Fibroblast of pulmonary artery (primary cell): ENCODE data around the gene TGFBR2.

Experiments
- DNase-seq: peaks from one replicate; pipeline ENCODE4 v3.0.0-alpha.2; 2010; ENCODE audit warnings: low read depth
- H3K4me3 ChIP-seq: replicated peaks from 2 replicates; pipeline ENCODE4 v1.5.1; 2011; ENCODE audit warnings: low read depth, mild to moderate bottlenecking, control low read depth, low read length, moderate library complexity
- TF ChIP-seq, protein P1 (sequence below): IDR thresholded peaks from 2 replicates; pipeline ENCODE4 v1.5.1; 2011; ENCODE audit warnings: mild to moderate bottlenecking, control low read depth, low read length, inconsistent platforms; ENCODE audit errors: missing control alignments

TGFBR2 gene

DNA sequence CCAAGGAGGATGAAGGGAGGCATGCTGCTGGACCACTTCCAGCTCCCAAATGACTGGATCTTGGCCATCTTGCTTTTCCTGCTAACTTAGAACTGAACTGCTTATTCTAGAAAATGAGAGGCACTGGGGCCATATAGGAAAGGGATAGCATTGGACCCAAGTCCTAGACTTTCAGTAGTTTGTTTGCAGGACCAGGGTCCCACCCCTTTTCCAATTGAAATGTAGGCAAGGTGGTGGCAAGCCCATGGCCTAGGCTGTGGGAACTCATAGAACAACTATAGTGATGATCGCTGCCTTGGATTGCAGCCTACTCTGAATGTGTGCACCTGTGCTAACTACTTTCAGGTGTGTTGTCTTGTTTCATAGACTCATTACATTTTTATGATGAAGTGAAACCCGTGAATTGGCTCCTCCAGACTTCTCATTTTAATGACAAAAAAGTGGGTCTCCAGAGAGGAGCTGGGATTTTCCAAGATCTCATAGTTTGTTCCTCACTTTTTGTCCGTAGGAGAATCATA lies 50.3 kb downstream of the TGFBR2 start:
- no peak overlapping the region for H3K4me3 ChIP-seq
- no peak for DNase-seq
- TF ChIP-seq, protein P1, sequence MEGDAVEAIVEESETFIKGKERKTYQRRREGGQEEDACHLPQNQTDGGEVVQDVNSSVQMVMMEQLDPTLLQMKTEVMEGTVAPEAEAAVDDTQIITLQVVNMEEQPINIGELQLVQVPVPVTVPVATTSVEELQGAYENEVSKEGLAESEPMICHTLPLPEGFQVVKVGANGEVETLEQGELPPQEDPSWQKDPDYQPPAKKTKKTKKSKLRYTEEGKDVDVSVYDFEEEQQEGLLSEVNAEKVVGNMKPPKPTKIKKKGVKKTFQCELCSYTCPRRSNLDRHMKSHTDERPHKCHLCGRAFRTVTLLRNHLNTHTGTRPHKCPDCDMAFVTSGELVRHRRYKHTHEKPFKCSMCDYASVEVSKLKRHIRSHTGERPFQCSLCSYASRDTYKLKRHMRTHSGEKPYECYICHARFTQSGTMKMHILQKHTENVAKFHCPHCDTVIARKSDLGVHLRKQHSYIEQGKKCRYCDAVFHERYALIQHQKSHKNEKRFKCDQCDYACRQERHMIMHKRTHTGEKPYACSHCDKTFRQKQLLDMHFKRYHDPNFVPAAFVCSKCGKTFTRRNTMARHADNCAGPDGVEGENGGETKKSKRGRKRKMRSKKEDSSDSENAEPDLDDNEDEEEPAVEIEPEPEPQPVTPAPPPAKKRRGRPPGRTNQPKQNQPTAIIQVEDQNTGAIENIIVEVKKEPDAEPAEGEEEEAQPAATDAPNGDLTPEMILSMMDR: no peak

DNA sequence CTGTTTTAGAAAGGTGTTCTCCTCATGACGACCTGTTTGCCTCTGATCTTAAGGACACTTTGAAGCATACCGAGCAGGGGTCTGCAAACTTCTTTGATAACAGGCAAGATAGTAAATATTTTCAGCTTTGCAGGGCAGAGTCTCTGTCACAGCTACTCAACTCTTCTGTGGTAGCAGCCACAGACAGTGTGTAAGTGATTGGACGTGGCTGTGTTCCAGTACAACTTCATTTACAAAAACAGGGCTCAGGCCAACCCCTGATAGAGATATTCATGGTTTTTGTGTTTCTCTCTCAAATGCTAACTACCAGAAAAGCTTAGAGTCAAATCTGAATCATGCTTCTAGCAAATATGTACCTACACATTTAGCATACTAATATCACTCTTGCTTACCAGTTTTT lies 51.5 kb downstream of the TGFBR2 start:
- TF ChIP-seq, protein P1: no peak
- DNase-seq: no peak
- H3K4me3 ChIP-seq: no peak overlapping the region

DNA sequence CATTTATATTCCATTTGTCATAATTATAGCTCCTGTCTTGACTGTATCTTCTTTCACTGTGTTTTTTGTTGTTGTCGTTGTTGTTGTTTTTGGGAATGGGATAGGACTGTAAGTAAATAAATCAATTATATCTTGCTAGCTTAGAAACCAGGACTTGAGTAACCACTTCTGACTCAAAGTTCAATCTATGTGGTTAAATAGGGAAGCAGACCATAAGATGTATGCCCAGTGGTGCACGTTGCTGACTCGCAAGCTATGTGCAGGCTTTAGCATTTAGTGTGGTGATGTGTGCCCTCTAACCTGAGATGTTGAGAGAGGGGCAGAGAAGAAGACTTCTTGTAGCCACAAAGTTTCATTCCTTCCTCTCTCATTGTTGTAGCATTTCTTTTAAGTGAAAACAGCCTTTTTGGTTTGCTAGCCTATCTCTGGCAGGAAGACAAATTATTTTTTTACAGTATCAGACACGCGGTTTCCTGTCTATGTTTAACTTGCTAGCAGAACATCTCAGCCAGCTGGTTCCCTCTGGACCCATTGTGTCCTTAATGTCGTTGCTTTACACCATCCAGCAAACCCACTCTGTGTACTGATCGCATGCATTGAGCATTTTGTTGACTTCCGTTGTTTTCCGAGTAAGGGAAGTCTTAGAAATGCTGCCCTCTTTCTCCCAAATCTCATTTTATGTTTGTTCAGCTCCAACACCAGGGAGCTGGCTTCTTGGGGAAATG lies 52.1 kb downstream of the TGFBR2 start:
- peak; percentile 73 for DNase-seq
- TF ChIP-seq, protein P1: no peak
- peak overlapping the region; percentile 15 for H3K4me3 ChIP-seq

DNA sequence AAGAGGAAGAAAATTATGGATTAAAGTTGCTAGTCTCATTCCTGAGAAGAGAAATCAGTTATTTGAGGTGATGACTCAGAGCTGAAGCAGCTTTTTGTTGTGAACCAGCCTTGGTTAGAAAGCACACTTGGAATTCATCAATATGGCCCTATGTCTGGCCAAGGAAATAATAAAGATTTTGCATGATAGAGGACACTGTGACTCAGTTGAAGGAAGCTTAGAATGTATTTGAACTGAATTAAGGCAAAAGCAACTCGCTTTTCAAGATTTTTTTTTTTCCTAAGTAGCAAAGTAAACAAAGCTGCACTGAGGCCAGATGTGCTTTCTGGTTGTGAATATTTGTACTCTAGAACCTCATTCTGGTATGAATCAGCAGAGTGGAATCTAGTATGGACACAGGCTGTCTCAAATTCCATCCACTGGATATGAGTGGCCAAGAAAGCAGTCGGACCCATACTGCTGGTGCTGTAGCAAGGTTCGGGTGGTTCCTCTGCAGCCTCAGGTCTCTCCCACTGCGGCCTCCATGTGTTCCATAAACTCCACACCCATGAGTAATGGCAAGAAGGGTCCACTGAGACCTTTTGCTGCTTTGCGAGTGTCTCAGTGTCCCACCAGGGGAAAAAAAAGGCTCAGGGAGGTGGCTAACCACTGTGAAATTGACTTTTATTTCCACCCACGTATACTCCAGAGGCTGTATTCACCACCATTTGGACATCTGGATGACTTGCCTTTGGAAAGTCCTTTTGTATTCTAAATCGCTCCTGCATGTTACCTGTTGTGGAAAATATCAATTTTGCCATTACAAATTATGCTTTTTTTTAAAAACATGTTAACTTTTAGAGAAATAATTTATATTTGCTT lies 53.1 kb downstream of the TGFBR2 start:
- no peak overlapping the region for H3K4me3 ChIP-seq
- TF ChIP-seq, protein P1: no peak
- peak; percentile 91 for DNase-seq

DNA sequence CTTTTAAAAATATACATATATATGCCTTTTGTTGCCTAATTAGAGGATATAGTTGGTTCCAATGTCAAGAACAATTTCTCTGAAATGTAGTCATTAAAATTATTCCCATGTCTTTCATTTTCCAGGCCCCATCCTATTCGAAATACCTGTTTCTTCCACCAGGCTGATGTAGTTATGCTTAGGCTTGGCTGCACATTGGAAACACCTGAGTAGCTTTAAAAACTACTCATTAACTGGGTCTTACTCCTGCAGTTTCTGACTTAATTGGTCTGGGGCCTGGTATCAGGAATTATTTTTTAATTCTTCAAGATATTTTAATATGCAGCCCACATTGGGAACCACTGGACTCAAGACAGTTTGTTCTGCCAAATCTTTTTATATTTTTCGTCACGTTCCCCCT lies 53.7 kb downstream of the TGFBR2 start:
- DNase-seq: no peak
- TF ChIP-seq, protein P1: no peak

GRCh38 chr3:30660656-30661055 lies 54.3 kb downstream of the TGFBR2 start:
- TF ChIP-seq, protein P1: no peak
- H3K4me3 ChIP-seq: no peak overlapping the region
- DNase-seq: no peak

More for the DNA sequence above, 53.7 kb downstream of the TGFBR2 start:
- H3K4me3 ChIP-seq: no peak overlapping the region
